GM21390 (cell line): Measurements from ENCODE around the gene USHBP1.

ENCODE experiments used
- ATAC-seq: cut with Tn5 transposase; IDR thresholded peaks from one replicate; pipeline ENCODE4 v1.9.1; 2021; ENCODE audit not compliant: unreplicated experiment

The USHBP1 gene

DNA sequence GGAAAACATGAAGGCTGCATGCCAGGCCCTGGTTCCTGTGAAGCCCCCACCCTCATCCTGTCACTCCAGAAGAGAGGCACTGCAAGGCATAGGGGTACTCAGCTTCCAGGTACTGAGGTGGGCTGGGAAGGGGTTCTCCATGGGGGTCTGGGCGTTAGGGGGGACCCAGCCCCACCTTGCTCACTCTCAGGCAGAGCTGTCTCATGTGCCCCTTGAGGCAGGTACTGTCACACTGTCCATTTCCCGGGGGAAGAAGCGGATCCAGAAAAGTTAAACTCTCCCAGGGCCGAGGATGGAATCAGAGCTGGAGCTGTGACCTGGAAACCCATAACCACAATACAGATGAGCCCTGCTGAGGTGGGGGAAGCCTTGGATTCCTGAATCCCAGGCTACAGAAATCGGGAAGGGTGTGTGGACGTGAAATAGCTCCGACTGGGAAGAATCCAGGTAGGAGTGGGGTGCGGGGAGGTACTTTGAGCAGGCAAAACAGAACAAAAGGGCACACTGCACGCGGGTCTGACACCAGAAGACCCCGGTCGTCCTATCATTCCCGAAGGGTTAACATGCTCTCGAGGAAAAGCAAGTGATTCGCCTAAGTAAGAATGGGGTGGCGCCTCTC, 49.9 kb downstream of the USHBP1 start:
- ATAC-seq: no peak

- no peak for ATAC-seq
These were observed 51.2 kb downstream of the USHBP1 start for GRCh38 chr19:17213334-17213733.

GRCh38 chr19:17211547-17212446, 52.7 kb downstream of the USHBP1 start:
- ATAC-seq: no peak

GRCh38 chr19:17210296-17210695, 54.2 kb downstream of the USHBP1 start:
- no peak for ATAC-seq

DNA sequence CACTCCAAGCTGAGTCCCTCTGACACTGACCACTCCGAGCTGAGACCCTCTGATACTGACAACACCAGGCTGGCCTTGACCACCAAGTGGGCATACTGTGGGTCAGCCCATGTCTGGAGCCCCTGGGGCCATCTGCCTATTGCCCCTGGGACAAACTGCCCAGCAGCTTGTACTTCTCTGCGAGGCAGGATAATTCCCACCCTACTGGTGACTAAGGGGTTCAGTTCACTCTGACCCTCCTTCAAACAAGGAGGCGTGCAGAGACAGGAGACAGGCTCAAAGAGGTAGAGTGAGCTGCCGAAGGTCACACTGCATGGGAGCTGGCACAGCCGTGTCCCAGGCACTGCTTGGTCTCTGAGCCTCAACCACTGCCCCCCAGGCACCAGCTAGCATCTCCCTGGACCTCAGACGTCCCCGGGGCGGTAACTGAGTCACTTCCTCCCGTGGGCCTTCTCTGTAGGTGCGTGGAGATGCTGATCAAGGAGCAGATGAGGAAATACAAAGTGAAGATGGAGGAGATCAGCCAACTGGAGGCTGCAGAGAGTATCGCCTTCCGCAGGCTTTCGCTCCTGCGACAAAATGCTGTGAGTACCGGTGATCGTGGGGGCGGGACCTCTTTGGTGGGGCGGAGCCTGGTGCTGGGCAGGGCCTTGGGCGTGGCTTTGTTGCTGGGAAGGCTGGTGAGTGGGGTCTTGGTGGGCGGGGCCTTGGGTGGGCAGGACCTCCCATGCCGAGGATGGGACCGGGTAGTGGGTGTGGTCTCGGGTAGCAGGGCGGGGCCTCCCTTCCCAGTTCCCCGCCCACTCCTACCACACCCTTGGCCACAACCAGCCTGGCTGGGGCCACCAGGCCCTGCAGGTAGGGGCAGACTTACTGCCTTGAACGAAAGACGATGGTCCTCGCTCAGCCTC, 55.2 kb downstream of the USHBP1 start:
- ATAC-seq: no peak

- no peak for ATAC-seq
These were observed 57.6 kb downstream of the USHBP1 start for GRCh38 chr19:17206736-17207581.

GRCh38 chr19:17205237-17206140, 59.1 kb downstream of the USHBP1 start:
- no peak for ATAC-seq

GRCh38 chr19:17202713-17203112, 61.8 kb downstream of the USHBP1 start:
- no peak for ATAC-seq

GRCh38 chr19:17202249-17202648, 62.3 kb downstream of the USHBP1 start:
- no peak for ATAC-seq

DNA sequence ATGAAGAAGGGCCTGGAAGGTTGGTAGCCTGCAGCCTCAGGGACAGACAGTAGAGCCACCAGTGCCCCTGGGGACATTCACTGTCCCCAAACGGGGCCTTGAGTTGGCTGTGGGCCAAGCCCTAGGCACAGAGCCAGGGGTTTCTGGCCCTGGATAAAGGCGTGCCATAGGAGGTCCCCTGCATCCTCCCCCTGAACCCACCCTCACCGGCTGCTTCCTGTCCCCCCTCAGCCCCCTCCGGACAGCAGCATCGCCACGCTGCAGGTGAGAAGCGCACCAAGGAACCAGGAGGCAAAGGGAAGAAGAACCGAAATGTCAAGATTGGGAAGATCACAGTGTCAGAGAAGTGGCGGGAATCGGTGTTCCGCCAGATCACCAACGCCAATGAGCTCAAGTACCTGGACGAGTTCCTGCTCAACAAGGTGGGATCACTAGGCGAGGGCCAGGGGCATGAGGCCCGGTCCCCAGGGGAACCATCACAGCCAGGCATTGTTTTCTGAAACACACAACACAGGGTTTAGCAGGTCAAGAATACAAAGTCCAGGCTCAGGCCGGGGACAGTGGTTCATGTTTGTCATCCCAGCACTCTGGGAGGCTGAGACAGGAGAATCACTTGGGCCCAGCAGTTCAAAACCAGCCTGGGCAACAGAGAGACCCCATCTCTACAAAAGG, 64.0 kb downstream of the USHBP1 start:
- no peak for ATAC-seq
